GM21526 (cell line): Measurements from ENCODE around the gene PARD3B.

ENCODE experiments used
- ATAC-seq: cut with Tn5 transposase; IDR thresholded peaks from one replicate; pipeline ENCODE4 v1.9.1; 2021; ENCODE audit warnings: moderate library complexity; ENCODE audit not compliant: unreplicated experiment, low FRiP score

The PARD3B gene

GRCh38 chr2:204881655-204882054, 336.4 kb downstream of the PARD3B start:
- ATAC-seq, result no peak

- no peak for ATAC-seq
Observed at GRCh38 chr2:204885747-204886146, 340.5 kb downstream of the PARD3B start.

- no peak for ATAC-seq
Observed at GRCh38 chr2:204886713-204887112, 341.4 kb downstream of the PARD3B start.

- ATAC-seq, result no peak
Observed at GRCh38 chr2:204888222-204888621, 342.9 kb downstream of the PARD3B start.

GRCh38 chr2:204890680-204891079, 345.4 kb downstream of the PARD3B start:
- no peak for ATAC-seq

- no peak for ATAC-seq
Observed at GRCh38 chr2:204891739-204892138, 346.5 kb downstream of the PARD3B start.

GRCh38 chr2:204892506-204893255, 347.4 kb downstream of the PARD3B start:
- no peak for ATAC-seq

GRCh38 chr2:204896146-204896545, 350.9 kb downstream of the PARD3B start:
- ATAC-seq, result no peak

GRCh38 chr2:204897561-204897960, 352.3 kb downstream of the PARD3B start:
- ATAC-seq, result no peak

GRCh38 chr2:204898928-204899640, 353.8 kb downstream of the PARD3B start:
- no peak for ATAC-seq

GRCh38 chr2:204899983-204900382, 354.7 kb downstream of the PARD3B start:
- ATAC-seq, result no peak

GRCh38 chr2:204900487-204900886, 355.2 kb downstream of the PARD3B start:
- ATAC-seq, result no peak

- ATAC-seq, result no peak
Observed at GRCh38 chr2:204900910-204901309, 355.6 kb downstream of the PARD3B start.

GRCh38 chr2:204901591-204901990, 356.3 kb downstream of the PARD3B start:
- ATAC-seq, result no peak

- ATAC-seq, result no peak
Observed at GRCh38 chr2:204909791-204910190, 364.5 kb downstream of the PARD3B start.

- no peak for ATAC-seq
Observed at GRCh38 chr2:204913312-204913711, 368.0 kb downstream of the PARD3B start.

GRCh38 chr2:204913854-204914464, 368.7 kb downstream of the PARD3B start:
- no peak for ATAC-seq

GRCh38 chr2:204914708-204915107, 369.4 kb downstream of the PARD3B start:
- ATAC-seq, result no peak

- no peak for ATAC-seq
Observed at GRCh38 chr2:204917089-204917701, 371.9 kb downstream of the PARD3B start.

GRCh38 chr2:204920776-204921175, 375.5 kb downstream of the PARD3B start:
- no peak for ATAC-seq

GRCh38 chr2:204923957-204924356, 378.7 kb downstream of the PARD3B start:
- no peak for ATAC-seq
